NB4 (cell line): ENCODE measurements around the gene GNG13.

Experiments used
- POLR2A ChIP-seq: IDR thresholded peaks from 2 replicates; pipeline ENCODE4 v1.6.1; 2011; ENCODE audit warnings: mild to moderate bottlenecking; ENCODE audit not compliant: insufficient read length; ENCODE audit errors: extremely low read depth
- TF ChIP-seq, protein P1 (sequence below): IDR thresholded peaks from one replicate; pipeline ENCODE4 v1.5.1; 2012; ENCODE audit warnings: low read depth, low read length
- TF ChIP-seq, protein P2 (sequence below): IDR thresholded peaks from 2 replicates; pipeline ENCODE4 v1.6.1; 2011; ENCODE audit warnings: low read depth, low read length

DNA sequence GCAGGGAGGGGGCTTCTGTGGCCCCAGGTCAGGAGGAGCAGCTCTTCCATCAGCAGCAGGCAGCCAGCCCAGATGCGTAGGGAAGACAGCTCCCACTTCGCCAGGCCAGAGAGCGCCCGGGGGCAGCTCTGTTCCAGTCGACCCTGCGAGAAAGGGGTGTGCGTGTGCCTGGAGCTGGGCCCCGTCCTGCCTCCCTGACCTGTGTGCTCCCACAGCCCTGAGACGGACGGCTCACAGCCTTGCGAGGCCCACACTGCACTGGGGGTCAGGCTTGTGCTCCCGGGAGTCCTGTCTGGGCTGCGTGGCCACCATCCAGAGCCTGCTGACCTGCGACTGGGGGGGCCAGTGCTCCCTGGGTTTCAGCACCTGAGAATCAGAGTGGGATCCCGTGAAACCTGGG lies 40.5 kb downstream of the GNG13 start:
- TF ChIP-seq POLR2A: no peak
- TF ChIP-seq, protein P1, sequence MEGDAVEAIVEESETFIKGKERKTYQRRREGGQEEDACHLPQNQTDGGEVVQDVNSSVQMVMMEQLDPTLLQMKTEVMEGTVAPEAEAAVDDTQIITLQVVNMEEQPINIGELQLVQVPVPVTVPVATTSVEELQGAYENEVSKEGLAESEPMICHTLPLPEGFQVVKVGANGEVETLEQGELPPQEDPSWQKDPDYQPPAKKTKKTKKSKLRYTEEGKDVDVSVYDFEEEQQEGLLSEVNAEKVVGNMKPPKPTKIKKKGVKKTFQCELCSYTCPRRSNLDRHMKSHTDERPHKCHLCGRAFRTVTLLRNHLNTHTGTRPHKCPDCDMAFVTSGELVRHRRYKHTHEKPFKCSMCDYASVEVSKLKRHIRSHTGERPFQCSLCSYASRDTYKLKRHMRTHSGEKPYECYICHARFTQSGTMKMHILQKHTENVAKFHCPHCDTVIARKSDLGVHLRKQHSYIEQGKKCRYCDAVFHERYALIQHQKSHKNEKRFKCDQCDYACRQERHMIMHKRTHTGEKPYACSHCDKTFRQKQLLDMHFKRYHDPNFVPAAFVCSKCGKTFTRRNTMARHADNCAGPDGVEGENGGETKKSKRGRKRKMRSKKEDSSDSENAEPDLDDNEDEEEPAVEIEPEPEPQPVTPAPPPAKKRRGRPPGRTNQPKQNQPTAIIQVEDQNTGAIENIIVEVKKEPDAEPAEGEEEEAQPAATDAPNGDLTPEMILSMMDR: no peak
- TF ChIP-seq, protein P2, sequence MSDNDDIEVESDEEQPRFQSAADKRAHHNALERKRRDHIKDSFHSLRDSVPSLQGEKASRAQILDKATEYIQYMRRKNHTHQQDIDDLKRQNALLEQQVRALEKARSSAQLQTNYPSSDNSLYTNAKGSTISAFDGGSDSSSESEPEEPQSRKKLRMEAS: no peak
